ENCODE results near the gene TOMM70.

TOMM70 gene

GRCh38 chr3:100424261-100424660 lies 23.4 kb upstream of the TOMM70 start:
- TF ChIP-seq CTCF (IDR thresholded peaks at IDR 0.05; ENCODE audit: control extremely low read depth, extremely low read depth, low read depth, missing control alignments), result no peak
- ChIA-PET POLR2A (no interaction called here), CTCF (interaction anchor here (0.9 to 2.5 kb wide), 5 partner anchors 10 to 166 kb away, joined by 3 to 5 read pairs (median 3); no protein-coding TSS in a partner anchor)
- no peak for DNase-seq (ENCODE audit: extremely low spot score)

- CTCF ChIA-PET, result interaction anchor here (0.8 to 1.5 kb wide), 4 partner anchors 10 to 16 kb away, joined by 3 to 4 read pairs (median 3); no protein-coding TSS in a partner anchor
- POLR2A ChIA-PET, result no interaction called here
- TF ChIP-seq CTCF (IDR thresholded peaks at IDR 0.05; ENCODE audit: control extremely low read depth, extremely low read depth, low read depth, missing control alignments), result no peak
- no peak for DNase-seq (ENCODE audit: extremely low spot score)
Observed at GRCh38 chr3:100423611-100424010, 22.7 kb upstream of the TOMM70 start.

GRCh38 chr3:100420885-100421284 lies 20.0 kb upstream of the TOMM70 start:
- TF ChIP-seq CTCF (IDR thresholded peaks at IDR 0.05; ENCODE audit: control extremely low read depth, extremely low read depth, low read depth, missing control alignments), result no peak
- POLR2A ChIA-PET, result no interaction called here
- CTCF ChIA-PET, result no interaction called here
- DNase-seq (ENCODE audit: extremely low spot score), result no peak

GRCh38 chr3:100419406-100419805 lies 18.5 kb upstream of the TOMM70 start:
- CTCF ChIA-PET, result interaction anchor here (1.0 to 1.7 kb wide), 6 partner anchors 9 to 85 kb away, joined by 3 to 8 read pairs (median 4); partner anchors contain the start of genes LNP1, NIT2 and TOMM70
- TF ChIP-seq CTCF (IDR thresholded peaks at IDR 0.05; ENCODE audit: control extremely low read depth, extremely low read depth, low read depth, missing control alignments), result no peak
- POLR2A ChIA-PET, result no interaction called here
- DNase-seq (ENCODE audit: extremely low spot score), result no peak

GRCh38 chr3:100416863-100417262 lies 16.0 kb upstream of the TOMM70 start:
- ChIA-PET POLR2A (no interaction called here), CTCF (interaction anchor here (1.2 kb wide), 1 partner anchor 13 kb away, joined by 3 read pairs; no protein-coding TSS in a partner anchor)
- TF ChIP-seq CTCF (IDR thresholded peaks at IDR 0.05; ENCODE audit: control extremely low read depth, extremely low read depth, low read depth, missing control alignments), result no peak
- DNase-seq (ENCODE audit: extremely low spot score), result no peak

GRCh38 chr3:100416176-100416575 lies 15.3 kb upstream of the TOMM70 start:
- POLR2A ChIA-PET, result no interaction called here
- TF ChIP-seq CTCF (IDR thresholded peaks at IDR 0.05; ENCODE audit: control extremely low read depth, extremely low read depth, low read depth, missing control alignments), result no peak
- CTCF ChIA-PET, result no interaction called here
- no peak for DNase-seq (ENCODE audit: extremely low spot score)
